Stimulated activated CD4-positive, alpha-beta T cell treated with anti-CD3 and anti-CD28 coated beads, Interleukin-12 subunit alpha, Interleukin-12 subunit beta, amount 100 ng/mL, for 24 hours (primary cell): ENCODE results near the gene RENBP.

Experiments used
- DNase-seq, 2 experiments: peaks; one replicate each; pipeline ENCODE4 v3.0.0-alpha.2; 2020; ENCODE audit warnings: low read depth in 2 of 2

The RENBP gene

DNA sequence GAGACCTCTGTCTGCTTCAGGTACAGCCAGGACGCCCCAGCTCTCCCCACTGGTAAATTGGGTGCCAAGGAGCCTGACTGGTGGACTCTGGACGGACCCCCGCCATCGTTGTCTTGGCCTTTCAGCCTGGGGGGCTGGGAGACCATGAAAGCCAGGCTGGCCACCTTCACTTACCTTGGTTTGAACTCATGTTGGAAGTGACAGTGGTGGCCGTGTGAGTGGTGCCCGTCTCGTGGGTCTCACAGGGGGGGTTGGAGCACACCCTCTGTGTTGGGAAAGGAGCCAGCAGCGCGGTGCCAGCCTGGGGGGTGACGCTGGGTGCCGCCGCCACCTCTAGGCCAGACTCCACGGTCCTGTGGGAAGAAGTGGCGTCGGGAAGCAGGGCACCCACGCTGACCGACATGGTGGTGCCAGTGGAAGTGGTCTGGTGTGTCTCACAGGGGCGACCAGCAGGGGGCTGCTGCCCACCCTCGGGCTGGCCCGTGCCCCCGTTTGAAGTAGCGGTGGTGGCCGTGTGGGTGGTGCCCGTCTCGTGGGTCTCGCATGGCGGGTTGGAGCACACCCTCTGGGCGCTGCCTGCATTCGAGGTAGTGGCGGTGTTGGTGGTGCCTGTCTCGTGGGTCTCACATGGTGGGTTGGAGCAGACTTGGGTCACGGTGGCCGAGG lies 9.6 kb upstream of the RENBP start:
- DNase-seq = no peak

DNA sequence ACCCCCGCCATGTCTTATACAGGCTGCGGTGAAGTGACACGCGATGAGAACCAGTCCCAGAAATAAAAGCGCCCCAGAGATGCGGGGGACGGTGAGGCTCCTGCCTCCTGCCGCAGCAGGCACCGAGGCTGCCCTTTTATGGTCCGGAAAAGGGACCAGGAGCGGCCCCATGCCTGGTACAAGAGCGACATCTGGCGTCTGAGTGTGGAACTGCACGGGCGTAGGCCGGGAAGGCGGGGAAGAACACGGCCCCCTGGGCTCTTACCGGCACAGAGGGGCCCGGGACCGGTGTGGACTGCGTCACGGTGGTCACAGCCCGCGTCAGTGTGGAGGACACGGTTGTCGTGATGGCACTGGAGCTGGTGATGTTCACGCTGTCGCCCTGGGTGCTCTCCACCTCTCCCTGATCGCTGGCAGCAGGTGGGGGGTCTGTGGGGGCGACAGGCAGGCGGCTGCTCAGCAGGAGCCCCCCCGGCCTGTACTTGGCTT lies 8.9 kb upstream of the RENBP start:
- DNase-seq = peak; percentile 44 to 66

DNA sequence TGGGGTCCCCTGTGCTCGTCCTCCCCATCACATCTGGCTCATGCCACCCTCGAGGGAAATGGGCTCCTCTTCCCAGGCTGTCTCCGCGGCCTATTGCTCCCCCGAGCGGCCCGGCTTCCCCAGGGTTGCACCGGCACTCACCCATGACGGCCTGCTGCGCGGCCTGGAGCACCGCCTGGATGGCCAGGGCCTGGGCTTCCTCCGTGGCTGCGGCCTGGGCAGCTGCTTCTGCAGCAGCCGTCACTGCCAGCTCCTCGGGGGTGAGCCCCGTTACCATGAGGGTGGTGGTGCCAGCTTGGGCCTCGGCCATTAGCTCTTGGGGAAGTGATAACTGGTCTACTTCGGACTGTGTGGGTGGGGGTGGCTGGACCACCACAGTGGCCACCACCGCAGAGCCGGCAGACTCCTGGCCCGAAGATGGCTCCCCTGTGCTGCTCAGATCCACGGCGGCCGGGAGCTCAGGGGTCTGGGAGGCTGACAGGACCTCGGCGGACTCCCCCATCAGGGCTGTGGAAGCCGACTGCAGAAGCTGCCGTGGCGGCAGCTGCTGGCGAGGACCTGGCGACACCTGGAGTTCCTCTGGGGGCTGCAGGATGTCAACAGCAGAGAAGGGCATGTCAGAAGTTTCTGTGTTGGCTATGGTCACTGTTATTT lies 8.1 kb upstream of the RENBP start:
- DNase-seq = no peak

DNA sequence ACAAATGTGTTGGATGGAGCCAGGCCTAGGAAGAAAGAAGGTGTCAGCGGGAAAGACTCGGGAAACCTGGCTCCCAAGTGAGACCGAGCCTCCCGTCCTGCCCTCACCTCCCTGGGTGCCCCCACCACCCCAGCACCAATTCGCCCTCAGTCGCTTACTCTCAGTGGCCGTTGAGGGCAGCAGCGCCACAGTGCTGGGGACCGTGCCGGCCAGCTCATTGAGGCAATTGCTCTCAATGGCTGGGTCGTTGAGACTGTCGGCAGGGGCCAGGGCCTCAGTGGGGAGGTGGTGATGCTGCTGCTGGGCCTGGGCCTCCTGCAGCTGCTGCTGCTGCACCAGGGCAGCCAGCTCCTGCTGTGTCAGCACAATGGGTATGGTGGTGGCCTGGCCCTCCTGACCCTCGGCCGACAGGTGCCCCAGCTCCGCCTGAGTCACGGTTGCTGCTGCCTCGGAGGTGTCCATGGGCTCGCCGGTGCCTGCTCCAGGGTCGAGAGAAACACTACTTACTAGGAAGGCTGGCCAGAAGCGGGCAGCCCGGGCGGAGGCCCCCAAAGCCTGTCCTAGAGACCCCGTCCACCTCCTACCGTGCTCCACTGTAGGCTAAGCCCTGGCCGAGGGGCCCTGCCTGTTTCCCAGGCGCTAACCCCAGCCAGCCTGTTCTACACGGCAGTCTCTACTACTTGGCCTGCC lies 7.4 kb upstream of the RENBP start:
- no peak for DNase-seq

DNA sequence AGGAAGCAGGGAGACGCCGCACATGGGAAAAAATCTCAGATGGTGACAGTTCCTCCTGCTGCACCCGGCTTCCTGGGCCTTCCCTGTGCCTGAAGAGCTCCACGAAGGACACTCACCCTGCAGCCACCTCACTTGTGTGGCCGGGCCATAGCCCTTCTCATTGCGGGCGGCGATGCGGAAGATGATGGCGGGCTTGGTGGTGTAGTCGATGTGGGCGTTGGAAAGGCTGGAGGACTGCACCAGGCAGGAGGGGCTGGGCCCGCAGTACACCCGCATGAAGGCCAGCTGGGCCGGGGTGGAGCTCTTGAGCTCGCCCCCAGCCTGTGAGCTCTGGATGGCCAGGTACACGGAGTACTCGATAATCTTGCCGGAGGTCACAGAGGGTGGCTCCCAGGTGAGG lies 5.7 kb upstream of the RENBP start:
- no peak for DNase-seq

DNA sequence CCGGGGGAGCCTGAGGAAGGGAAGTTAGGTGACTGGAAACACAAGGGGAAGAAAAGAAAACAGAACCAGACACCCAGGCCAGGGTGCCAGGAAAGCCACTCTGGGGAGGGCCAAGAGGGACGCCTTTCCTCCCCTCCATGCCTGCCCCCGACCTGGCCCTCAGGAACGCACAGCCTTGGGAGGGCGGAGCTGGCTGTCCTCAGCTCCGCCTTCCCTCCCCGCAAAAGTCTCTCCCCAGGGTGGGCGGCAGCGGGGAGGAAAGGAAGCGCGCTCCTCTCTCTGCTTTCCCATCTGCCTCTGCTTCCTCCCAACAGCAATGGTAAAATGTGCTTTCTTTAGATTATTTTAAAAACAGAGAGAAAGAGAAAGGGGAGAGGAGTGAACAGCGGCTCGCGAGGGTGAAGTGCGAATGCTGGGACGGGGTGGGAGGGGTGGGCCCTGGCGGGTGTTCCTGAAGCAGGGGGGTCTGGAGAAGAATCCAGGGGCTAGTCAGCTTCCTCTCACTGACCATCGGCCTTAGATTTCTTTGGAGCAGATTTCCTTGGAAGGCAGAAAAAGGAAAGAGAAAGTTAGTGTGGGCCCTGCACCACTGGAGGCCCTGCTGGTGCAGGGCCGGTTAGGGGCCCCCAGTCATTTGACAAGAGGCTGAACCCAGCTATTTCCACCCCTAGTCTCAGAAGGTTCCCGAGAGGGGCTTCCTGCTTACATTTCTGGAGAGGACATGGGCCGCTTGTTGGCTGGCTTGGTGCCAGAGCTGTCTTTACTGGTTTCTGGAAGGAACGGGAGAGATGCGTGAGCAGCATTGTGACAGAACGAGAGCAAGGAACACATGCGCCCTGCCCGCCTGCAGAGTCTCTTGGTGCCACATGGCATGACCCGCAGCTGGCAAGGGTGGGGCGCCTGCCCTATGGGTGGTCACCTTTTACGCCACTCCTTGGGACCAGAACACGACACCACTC lies 4.7 kb upstream of the RENBP start:
- DNase-seq = no peak

DNA sequence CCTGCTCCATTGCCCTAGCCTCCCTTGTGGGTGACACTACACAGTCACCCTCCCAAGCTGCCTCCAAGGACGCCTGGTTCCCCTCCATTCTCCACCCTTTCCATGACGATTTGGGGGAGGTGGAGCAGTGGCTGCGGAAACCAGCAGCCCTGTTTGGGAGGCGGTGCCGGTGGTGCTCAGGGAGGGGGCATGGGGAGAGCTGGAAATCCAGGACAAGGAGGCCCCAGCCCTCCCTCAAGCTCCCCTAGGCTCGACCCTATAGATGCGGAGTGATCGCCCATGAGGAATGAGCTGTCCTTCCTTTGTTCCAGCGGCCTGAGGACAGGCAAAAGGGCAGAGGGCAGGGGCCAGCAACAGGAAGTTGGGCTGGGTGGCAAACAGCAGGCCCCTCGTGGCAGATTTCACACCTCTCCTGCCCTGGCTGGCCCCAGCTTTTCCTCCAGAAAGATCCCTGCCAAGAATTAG lies 3.6 kb upstream of the RENBP start:
- DNase-seq = no peak

DNA sequence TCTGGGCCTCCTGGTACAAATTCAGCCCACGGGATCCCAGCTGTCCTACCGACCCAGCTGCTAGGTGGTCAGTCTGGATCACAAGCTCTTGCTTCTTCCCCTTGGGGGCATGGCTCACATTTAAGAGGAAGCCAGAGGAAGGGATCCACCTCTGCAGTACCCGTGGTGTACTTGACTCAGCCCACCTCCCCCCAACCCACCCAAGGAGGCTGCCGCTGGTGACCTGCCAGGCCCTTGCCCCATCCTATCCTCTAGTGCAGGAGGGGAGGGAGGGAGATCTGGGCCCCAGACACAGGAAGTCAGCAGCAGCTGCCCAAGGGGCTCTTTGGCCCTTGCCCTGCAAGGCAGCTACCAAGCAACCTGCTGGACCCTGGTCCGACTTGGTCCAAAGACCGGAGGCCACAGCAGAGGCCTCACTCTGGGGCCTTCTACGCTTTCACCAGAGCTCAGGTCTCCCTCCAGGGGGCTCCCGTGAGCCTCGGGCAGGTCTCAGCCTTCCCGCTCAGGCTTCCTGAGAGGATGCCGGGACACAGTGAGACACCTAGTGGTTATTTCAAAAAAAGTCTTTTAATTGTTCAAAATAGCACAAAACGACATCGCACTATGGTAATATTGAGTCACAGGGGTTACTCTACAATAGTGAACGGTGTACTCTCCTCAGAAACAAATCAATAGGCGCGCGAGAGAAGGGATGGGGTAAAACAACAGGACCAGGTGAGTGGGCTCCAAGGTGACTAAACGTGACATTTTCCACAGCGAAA lies 2.7 kb upstream of the RENBP start:
- peak in 1 of 2 experiments; percentile 65 for DNase-seq

DNA sequence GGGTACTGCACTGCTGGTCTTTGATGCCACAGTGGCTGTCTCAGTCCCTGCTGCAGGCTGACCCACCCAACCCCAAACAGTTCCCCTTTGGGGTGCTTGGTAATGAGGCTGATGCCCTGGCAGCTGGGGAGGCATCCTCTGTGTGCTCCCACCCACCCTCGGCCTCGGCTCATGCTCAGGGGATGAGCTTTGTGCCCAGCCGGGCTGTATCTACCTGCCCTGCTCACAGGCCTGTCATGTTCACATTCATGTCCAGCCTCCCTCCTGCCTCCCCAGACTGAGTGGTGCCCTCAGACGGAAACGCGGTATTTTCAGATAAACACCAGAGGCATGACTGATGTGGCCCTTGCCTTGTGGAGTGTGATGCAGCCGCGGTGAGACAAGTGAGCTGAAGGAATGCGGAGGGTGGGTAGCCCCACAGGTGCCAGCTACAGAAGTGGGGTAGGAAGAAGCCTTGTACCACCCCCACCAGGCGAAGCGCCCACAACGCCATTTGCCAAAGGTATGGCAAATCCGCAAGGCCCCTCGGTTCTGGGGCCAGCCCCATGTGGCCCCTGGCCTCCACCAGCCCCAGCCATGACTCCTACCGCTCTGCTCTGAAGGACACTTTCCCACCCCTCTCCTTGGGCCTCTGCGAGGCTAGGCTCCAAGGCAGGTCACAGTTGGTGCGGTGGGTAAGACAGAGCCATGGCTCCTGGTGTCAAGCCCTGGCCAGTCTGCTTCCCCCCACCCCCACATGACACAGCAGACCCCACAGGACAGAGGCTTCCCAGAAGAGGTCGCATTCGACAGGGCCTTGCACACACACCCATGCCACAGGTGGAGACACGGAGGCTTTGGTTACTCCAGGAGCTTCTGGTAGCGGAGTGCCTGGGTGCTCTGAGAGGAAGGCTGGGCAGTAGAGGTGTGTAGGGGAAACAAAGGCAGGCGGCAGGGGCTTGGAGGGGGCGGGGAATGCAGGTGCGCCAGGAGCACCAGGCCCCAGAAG lies 1.8 kb upstream of the RENBP start:
- DNase-seq = no peak

DNA sequence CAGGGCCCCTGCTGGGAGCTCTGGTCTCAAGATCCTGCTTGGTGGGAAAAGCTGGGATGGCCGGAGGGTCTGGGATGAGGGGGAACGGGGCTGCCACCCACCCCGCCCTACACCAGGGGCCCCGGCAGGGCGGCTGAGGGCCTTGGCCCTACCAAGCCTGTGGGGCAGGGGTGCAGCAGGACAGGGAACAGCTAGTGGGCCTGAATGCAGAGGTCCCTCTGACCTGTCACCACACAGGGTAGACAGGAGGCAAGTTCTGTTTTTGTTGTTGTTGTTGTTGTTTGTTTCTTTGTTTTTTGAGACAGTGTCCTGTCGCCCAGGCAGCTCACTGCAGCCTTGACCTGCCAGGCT lies 332 bp upstream of the RENBP start:
- DNase-seq = no peak

DNA sequence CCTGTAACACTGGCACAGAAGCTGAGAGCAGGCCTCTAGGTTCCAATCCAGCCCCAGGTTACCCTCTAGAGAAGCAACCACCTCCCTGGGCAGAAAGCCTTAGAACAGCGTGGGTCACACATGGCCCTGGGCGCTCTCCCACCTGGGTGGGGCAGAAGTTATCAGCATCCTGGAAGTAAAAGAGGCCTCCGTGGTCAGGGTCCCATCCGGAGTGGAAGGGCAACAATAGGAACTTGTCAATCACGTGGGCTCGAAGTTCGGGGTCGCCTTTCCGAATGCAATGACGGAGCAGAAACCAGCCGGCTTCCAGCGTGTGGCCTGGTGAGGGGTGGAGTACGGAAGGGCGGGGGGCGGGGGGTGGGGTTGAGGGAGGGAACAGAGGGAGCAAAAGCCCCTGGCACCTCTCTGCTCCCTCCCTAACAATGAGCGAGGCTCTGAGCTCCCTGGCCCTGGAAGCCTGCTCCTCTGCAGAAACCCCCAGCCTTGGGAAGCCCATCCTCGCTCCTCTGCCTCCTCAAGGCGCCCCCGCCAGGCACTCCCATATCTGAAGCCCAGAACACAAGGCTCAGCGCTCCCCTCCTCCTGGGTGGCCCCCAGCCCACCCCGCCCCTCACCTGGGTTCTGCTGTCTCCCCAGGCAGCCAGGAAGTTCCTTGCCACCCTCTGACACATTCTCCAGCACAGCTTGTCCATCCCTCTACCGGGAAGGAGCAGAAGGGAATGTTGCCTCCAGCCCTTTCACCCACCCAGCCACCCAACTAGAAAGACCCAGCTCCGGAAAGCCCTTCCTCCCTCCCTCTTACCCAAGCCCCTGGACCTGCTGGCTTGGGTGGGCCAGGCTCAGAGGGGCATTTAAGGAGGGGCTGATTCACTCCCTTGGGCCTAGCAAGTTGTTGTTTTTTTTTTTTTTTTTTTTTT lies 2.8 kb downstream of the RENBP start:
- DNase-seq = no peak

DNA sequence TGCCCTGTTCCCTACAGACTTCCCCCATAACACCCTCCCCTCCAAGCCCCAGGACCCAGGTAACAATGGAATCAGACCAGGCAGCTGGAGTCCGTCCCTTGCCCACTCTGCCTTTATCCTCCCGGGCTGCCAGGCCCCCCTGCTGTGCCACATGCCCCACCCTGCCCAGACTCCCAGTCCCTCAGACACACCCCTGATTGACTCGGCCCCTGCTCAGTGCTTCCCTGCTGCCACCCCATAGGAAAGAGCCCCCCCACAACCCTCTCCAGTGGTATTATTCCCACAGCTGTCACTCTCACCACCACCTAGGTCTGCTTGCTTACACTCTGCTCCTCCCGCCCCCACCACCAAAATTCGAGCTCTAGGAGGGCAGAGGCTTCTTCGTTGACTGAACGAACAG lies 4.9 kb downstream of the RENBP start:
- DNase-seq = no peak

DNA sequence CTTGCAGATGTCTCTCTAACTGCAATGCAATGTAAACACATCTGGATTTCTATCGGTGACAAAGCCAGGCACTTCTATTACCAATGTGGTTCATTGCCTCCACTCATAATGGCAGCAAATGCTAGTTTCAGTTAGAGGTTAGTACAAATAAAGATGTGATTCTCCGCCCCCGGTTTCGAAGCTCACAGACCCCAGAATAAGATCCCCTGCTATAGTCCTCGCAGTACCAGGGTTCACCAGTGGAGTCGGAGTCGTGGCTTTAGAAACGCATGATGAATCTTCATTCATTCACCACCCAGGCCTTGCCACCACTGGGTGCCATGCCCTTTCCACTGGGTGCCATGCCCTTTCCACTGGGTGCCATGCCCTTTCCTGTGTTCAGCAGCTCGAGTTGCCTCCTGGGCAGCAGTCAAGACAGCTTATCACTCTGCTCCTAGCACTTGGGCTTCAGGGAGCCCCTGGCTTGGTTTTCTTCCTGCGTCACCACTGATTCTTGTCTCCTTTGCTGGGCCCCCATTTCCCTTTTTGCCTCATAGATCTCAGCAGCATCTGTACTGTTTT lies 6.1 kb downstream of the RENBP start:
- DNase-seq = no peak

DNA sequence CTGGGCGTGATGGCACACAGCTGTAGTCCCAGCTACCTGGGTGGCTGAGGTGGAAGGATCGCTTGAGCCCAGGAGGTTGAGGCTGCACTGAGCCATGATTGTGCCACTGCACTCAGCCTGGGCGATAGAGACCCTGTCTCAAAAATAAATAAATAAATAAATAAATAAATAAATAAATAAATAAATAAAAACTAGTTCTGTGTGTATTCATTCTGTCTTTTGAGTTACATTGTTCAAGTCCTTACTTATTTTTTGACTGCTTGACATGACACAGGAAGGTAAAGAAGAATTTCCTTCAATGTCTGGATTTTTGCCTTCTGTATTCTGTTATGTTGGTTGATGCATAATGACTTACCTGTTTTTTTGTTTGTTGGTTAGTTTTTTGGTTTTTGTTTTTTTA lies 7.4 kb downstream of the RENBP start:
- DNase-seq = no peak

DNA sequence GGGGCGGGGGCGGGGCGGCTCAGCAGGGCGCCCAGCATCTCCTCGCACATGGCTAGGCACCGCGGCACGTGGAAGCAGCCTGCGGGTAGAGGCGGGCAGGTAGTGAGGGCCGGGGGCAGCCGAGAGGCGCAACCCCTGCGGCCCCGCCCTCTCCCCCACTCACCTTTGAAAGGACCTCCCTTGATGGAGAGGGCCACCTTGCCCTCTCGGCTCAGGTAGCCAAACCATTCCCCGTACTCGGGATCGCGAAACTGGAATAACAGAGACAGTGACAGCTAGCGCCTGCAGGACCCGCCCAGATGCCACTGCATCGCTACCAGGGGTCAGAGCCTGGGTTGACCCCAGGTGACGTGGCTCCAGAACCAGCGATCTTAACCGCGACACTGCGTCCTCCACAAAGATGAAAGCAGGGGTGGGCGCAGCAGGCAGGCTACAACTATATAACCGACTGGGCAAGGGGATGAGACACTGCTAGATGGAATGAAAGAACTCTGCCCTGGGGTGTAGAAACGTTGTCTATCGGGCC lies 9.1 kb downstream of the RENBP start:
- DNase-seq = no peak

DNA sequence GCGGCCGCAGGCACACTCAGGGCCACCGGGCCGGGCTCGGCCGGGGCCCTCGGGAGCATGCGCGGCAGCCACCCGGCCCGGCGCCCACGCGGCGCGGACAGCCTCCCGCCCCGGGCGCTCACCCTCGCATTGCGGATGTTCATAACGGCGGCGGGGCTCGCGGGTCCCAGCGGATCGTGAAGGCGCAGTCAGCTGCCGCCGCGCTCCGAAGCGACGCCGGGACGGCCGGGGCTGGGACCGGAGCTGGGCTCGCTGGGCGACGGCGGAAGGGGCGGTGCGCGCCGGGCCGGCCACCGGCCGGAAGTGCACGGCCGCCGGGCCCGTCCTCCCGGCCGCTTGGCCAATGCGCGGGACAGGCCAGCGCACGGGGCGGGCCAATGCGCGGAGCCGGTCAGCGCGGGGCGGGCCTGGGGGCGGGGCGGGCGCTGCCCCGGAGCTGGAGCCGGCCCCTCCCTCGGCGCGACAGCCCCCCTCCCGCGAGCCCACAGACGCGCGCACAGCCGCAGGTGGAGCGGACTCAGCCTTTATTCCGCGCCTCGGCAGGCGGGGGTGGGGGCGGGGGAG lies 9.6 kb downstream of the RENBP start, which contains the start of gene NAA10:
Gene NAA10, minus strand, starts transcription at position 276 of the 564 bp plus-strand sequence. Its CDS starts 133 bp downstream, at position 143.
- DNase-seq = peak; percentile 36 to 53

DNA sequence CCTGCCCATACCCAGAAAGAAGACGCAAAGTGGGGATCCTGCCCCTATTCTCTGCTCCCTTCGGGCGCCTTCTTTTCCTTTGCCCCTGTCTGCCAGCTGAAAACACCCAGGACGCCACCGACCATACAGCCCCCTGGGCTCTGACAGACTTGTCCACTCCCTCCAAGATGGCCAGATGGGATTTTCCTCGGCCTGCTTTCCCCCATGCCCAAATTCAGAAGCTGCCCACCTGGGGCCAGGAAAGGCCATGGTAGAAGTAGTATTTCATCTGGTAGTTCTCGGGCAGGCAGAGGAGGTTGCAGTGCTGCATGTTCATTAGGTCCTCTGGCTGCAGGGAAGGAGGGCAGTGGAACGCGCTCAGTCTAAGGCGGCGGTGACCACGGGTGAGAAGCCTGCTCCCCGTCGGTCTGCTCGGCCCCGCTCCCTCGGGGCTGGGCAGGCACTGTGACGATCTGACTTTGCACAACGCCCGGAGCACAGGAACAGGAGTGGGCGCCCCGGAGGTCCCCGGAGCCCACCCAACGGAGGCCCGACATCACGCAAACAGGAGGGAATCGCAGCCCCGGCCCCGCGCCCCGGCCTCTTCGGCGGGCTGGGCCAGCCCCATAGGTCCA lies 10.2 kb downstream of the RENBP start:
- DNase-seq = no peak
